HG03571 (cell line): ENCODE measurements around the gene DKK3.

Experiments
- ATAC-seq: cut with Tn5 transposase; IDR thresholded peaks from one replicate; pipeline ENCODE4 v1.9.1; 2021; ENCODE audit not compliant: unreplicated experiment

Gene DKK3

DNA sequence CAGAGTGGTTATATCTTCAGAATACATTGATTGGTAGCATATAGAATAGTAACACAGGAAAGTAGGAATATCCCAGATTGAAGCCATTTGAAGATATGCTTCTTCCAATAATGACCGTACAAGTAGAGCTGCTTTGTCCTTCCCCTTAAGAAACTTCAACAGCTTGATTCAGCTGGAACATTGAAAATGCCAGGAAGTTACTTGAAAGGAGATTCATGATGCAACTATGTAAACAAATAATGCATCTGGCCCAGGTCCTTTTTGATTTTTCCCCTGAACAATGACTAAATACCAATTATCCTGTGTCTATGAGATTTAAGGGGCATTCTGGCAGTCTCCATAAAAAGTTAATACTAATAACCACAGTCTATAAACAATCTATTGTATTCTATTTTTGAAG lies 3.0 kb downstream of the DKK3 start:
- ATAC-seq: no peak

DNA sequence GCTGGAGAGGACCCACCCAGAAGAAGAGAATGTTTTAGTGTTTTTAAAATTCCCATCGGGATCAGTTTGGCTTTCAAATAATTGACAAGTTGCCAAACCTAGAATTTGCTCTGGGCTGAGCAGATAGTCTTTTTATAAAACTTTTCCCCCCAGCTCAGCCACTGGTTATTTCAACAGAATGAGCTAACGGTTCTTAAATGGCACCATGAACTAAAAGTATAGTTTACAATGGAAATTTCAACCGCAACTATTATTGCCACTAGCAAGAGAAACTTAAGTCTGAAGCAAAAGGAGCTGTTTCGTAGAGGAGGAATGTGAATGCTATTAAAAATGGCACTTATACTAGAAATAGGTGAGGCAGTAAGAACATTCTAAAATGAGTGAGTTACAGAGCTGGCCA lies 3.4 kb downstream of the DKK3 start:
- no peak for ATAC-seq

DNA sequence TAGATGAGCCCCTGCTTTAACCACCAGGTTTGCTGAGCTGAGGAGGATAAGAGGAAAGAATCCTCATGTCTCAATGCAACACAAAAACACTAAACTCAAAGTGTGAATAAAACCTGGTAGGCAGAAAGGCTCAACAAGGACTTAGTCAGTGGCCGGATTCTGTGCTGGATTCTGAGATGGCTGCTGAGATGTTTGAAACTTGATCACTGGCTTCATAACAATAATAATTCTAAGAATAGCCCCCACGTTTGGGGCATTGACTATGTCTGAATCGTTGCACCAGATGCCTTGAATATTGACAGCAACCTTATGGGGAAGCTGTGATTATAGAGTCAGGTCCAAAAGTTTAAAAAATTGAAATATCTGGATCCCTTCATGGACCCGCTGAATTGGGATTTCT lies 4.6 kb downstream of the DKK3 start:
- no peak for ATAC-seq

- no peak for ATAC-seq
These were observed 5.1 kb downstream of the DKK3 start for GRCh38 chr11:12003336-12003735.

DNA sequence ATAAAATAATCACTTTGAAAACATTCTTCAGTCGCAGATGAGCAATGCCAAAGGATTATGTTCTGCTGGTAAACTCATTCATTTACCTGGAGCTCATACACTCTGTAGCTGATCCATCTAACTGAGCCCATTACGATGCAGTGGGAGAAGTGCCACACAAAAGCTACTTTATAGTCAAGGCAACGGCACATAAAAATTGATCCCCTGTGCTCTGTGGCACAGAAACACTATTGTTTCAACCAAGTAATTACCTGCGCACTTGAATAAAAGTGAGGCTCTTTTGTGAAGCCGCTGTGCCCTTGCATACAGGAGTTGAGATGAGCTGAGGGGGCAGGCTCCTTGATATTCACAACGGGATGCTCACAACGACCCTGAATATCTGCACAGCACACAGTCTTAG lies 7.2 kb downstream of the DKK3 start:
- ATAC-seq: no peak

- no peak for ATAC-seq
These were observed 10.2 kb downstream of the DKK3 start for GRCh38 chr11:11998091-11998781.

DNA sequence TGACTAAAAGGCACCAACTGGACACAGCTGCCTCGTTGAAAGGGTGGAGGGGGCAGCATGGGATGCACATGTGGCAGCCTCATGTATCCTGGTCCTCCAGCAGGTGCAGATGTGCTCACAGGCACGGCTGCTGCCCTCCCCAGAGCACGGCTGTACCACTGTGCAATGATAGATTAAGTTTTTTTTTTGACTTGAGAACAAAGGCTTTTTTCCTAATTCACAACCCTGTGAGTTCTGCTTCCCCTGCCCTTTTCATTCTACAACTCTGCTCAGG lies 11.4 kb downstream of the DKK3 start:
- ATAC-seq: no peak

GRCh38 chr11:11996321-11997048 lies 11.9 kb downstream of the DKK3 start:
- no peak for ATAC-seq

- no peak for ATAC-seq
These were observed 12.8 kb downstream of the DKK3 start for GRCh38 chr11:11995601-11996000.

- ATAC-seq: no peak
These were observed 14.6 kb downstream of the DKK3 start for GRCh38 chr11:11993839-11994238.

GRCh38 chr11:11992257-11993212 lies 15.9 kb downstream of the DKK3 start:
- ATAC-seq: no peak

- ATAC-seq: no peak
These were observed 18.4 kb downstream of the DKK3 start for GRCh38 chr11:11989774-11990744.

- ATAC-seq: no peak
These were observed 19.7 kb downstream of the DKK3 start for GRCh38 chr11:11988681-11989261.

GRCh38 chr11:11988099-11988651 lies 20.3 kb downstream of the DKK3 start:
- ATAC-seq: no peak

DNA sequence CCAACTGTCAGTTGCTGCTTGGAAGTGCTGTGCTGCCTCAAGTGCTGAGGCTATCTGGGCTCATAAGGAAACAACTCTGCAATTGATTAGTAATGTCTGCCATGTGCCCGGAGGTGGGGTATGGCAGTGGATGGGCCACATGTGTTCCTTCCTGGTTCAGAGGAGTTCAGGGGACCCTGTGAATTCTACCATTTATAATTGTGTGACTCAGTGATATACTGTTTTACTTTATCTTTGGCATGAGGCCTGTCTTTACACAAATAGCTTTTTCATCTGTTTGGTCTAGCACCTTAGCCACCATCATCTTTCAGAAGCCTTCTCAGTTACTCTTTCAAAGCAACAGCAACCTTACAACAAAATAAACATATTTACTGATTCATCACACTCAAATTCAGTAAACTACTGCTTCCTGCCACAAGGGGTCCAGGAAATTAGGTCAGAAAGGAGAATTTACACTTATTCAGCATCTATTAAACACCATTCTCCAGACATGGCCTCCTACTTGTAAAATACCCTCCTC lies 20.9 kb downstream of the DKK3 start:
- ATAC-seq: no peak

GRCh38 chr11:11985954-11986949 lies 22.2 kb downstream of the DKK3 start:
- no peak for ATAC-seq

GRCh38 chr11:11985016-11985715 lies 23.3 kb downstream of the DKK3 start:
- ATAC-seq: no peak

GRCh38 chr11:11984563-11984962 lies 23.9 kb downstream of the DKK3 start:
- no peak for ATAC-seq
